Lung (tissue), 12 donors: Measurements from ENCODE around the gene HDX. TPM values are rescaled to one million over a fixed set of nuclear protein-coding genes. Genes with fewer than 3 reads are reported as not detected.

ENCODE experiments used
- ATAC-seq: fragments of 200-7000 bp; cut with Tn5 transposase; one replicate; pipeline ENCODE4 v1.9.1; 2020; ENCODE audit warnings: moderate number of reproducible peaks; ENCODE audit not compliant: insufficient read depth, low FRiP score
- DNase-seq, 3 donors: peaks; one replicate each; pipeline ENCODE4 v3.0.0-alpha.2; 2013 to 2017
- H3K27ac ChIP-seq, 2 donors: one replicate each; pipeline ENCODE4 v1.5.1; 2013; ENCODE audit warnings: mild to moderate bottlenecking in 2 of 2, moderate library complexity in 2 of 2, control low read depth in 1 of 2, inconsistent platforms in 1 of 2, low read depth in 1 of 2, low read length in 1 of 2
- H3K27me3 ChIP-seq, 3 donors: one replicate each; pipeline ENCODE4 v1.5.1; 2013; ENCODE audit warnings: low read length in 2 of 3; ENCODE audit not compliant: control insufficient read depth in 3 of 3, insufficient read depth in 3 of 3
- H3K36me3 ChIP-seq, 4 donors: one replicate each; pipeline ENCODE4 v1.5.1; 2013; ENCODE audit warnings: low read length in 4 of 4, mild to moderate bottlenecking in 1 of 4, moderate library complexity in 1 of 4; ENCODE audit not compliant: control insufficient read depth in 4 of 4, insufficient read depth in 4 of 4
- H3K4me1 ChIP-seq, 5 donors: one replicate each; pipeline ENCODE4 v1.5.1; 2013; ENCODE audit warnings: low read length in 5 of 5, mild to moderate bottlenecking in 2 of 5, moderate library complexity in 1 of 5; ENCODE audit not compliant: control insufficient read depth in 5 of 5, insufficient read depth in 5 of 5
- H3K4me3 ChIP-seq: one replicate; pipeline ENCODE4 v1.5.1; 2013; ENCODE audit warnings: mild to moderate bottlenecking, control low read depth, moderate library complexity
- H3K9ac ChIP-seq, 2 donors: one replicate each; pipeline ENCODE4 v1.5.1; 2013; ENCODE audit warnings: low read length in 2 of 2, control low read depth in 1 of 2; ENCODE audit not compliant: insufficient read depth in 1 of 2
- H3K9me3 ChIP-seq, 4 donors: one replicate each; pipeline ENCODE4 v1.5.1; 2013; ENCODE audit warnings: low read length in 3 of 4, mild to moderate bottlenecking in 1 of 4, moderate library complexity in 1 of 4; ENCODE audit not compliant: control insufficient read depth in 4 of 4, insufficient read depth in 3 of 4
- CTCF ChIP-seq: IDR thresholded peaks from 2 replicates; pipeline ENCODE4 v1.5.1; 2012; ENCODE audit warnings: mild to moderate bottlenecking; ENCODE audit errors: control extremely low read depth, extremely low read depth
- WGBS, 2 donors: extraction: QIAGEN DNeasy Blood & Tissue Kit; methylation state at CpG; one replicate each; pipeline ENCODE4 v1.1.7; 2013; 5-methylcytosine and 5-hydroxymethylcytosine counted together
- polyA plus RNA-seq, 2 donors: library from polyadenylated mRNA; stranded (reverse); fragments of 200-250 nt; gene quantifications; one replicate each; pipeline ENCODE4 v1.2.1, GENCODE V29; 2013
- total RNA-seq, 2 donors: library from RNA; depleted of rRNA in 1 of 2; stranded (reverse); fragments of >200 nt in 1 of 2; gene quantifications; one replicate each; pipeline ENCODE4 v1.2.1, GENCODE V29; 2014 to 2021
- donor health status: control.
- donor health status: control.
- donor health status: Bipolar disorder and iron deficiency.
- donor health status: healthy.
- donor health status: DM: yes; HTN: yes; CAD: no.

HDX gene
- total and polyA plus RNA-seq, 4 donors: 0.43 to 11.2 (median 2.4) TPM

- no peak overlapping the region for H3K9ac ChIP-seq
- ATAC-seq (no peak), DNase-seq (no peak)
- H3K9me3 ChIP-seq: no peaks in the 10 kb centered on the region
- no peak for TF ChIP-seq CTCF
- WGBS, 2 donors: 60 to 74% methylated on average over 2 of the region's 2 CpGs
- H3K36me3 ChIP-seq: no peaks in the 10 kb centered on the region
- H3K27ac ChIP-seq: no peak overlapping the region
- H3K4me1 ChIP-seq: no peaks in the 10 kb centered on the region
- no peak overlapping the region for H3K4me3 ChIP-seq
- no peaks in the 10 kb centered on the region for H3K27me3 ChIP-seq
Measured at GRCh38 chrX:84475596-84475995, 26.7 kb downstream of the HDX start.

GRCh38 chrX:84475101-84475500 lies 27.2 kb downstream of the HDX start:
- no peaks in the 10 kb centered on the region for H3K36me3 ChIP-seq
- no peaks in the 10 kb centered on the region for H3K27me3 ChIP-seq
- WGBS, 2 donors: 53 to 71% methylated on average over 2 of the region's 2 CpGs
- no peak for TF ChIP-seq CTCF
- no peak overlapping the region for H3K27ac ChIP-seq
- H3K9me3 ChIP-seq: no peaks in the 10 kb centered on the region
- H3K4me1 ChIP-seq: no peaks in the 10 kb centered on the region
- no peak for DNase-seq
- no peak overlapping the region for H3K9ac ChIP-seq
- no peak overlapping the region for H3K4me3 ChIP-seq
- no peak for ATAC-seq

GRCh38 chrX:84469226-84469625 lies 33.0 kb downstream of the HDX start:
- Histone ChIP-seq H3K4me1 (no peaks in the 10 kb centered on the region), H3K9ac (no peak overlapping the region), H3K27me3 (no peaks in the 10 kb centered on the region), H3K36me3 (no peaks in the 10 kb centered on the region), H3K9me3 (no peaks in the 10 kb centered on the region), H3K27ac (no peak overlapping the region), H3K4me3 (no peak overlapping the region)
- TF ChIP-seq CTCF: no peak
- WGBS, 2 donors: 30 to 52% methylated on average over 3 of the region's 3 CpGs
- no peak for ATAC-seq
- peak in 2 of 3 donors; percentile 11 to 28 for DNase-seq

GRCh38 chrX:84467898-84468297 lies 34.4 kb downstream of the HDX start:
- ATAC-seq: no peak
- H3K27me3 ChIP-seq: no peaks in the 10 kb centered on the region
- 76 to 89% methylated on average over 1 of the region's 1 CpG for WGBS, 2 donors

More at GRCh38 chrX:84467898-84468297, 34.4 kb downstream of the HDX start:
- Histone ChIP-seq H3K9ac (no peak overlapping the region), H3K4me1 (no peaks in the 10 kb centered on the region), H3K9me3 (no peaks in the 10 kb centered on the region), H3K27ac (no peak overlapping the region), H3K36me3 (no peaks in the 10 kb centered on the region), H3K4me3 (no peak overlapping the region)
- no peak for TF ChIP-seq CTCF
- DNase-seq: no peak
